ENCODE results near the gene TTLL5.

DNA sequence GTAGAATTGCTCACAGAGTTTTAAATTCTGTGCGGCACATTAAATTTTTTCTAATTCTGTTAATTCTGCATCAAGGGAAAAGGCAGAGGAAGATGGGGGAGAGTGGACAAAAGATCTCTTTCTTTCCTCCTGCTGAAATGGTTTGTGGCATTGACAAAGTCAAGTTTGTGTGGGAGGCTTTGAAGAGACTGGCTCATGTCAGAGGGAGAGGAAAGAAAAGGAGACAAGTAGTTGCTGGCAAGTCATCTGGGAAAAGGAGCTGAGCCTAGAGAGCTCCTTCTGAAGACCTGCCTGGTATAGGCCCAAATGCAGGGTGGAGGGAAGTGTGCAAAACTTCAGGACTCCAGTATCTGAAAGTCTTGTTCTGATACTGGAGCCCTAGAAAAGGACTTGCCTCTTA, 36.3 kb downstream of the TTLL5 start:
- TF ChIP-seq, protein P1, sequence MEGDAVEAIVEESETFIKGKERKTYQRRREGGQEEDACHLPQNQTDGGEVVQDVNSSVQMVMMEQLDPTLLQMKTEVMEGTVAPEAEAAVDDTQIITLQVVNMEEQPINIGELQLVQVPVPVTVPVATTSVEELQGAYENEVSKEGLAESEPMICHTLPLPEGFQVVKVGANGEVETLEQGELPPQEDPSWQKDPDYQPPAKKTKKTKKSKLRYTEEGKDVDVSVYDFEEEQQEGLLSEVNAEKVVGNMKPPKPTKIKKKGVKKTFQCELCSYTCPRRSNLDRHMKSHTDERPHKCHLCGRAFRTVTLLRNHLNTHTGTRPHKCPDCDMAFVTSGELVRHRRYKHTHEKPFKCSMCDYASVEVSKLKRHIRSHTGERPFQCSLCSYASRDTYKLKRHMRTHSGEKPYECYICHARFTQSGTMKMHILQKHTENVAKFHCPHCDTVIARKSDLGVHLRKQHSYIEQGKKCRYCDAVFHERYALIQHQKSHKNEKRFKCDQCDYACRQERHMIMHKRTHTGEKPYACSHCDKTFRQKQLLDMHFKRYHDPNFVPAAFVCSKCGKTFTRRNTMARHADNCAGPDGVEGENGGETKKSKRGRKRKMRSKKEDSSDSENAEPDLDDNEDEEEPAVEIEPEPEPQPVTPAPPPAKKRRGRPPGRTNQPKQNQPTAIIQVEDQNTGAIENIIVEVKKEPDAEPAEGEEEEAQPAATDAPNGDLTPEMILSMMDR (IDR thresholded peaks at IDR 0.05; ENCODE audit: insufficient read depth, low read length, poor library complexity, severe bottlenecking): no peak
- no peak for TF ChIP-seq EZH2phosphoT487 (conservative IDR thresholded peaks at IDR 0.05; ENCODE audit: low read length)

All from SU-DHL-6 (cell line).